Motor neuron (in vitro differentiated cells): ENCODE results near the gene PRB4. TPM values are rescaled to one million over a fixed set of nuclear protein-coding genes. Genes with fewer than 3 reads are reported as not detected.
"Not testable (repeated sequence)": the region's sequence is repeated elsewhere in the genome, so short reads cannot be mapped to it uniquely, and the experiment has no call there.

ENCODE experiments used
- ATAC-seq, 8 experiments: fragments of 200-7000 bp; cut with Tn5 transposase; replicated peaks in 6 of 8; 2 replicates each; pipeline ENCODE4 v1.8.0; 2021; ENCODE audit warnings: mild to moderate bottlenecking in 8 of 8, moderate library complexity in 8 of 8
- H3K27ac ChIP-seq, 2 donors: fragments of 250-450 bp; sonication (Bioruptor Pico); 2 replicates each; pipeline ENCODE4 v1.9.0; 2021; ENCODE audit warnings: antibody characterized with exemption in 2 of 2, mild to moderate bottlenecking in 2 of 2, moderate library complexity in 1 of 2
- H3K4me1 ChIP-seq, 2 donors: fragments of 250-450 bp; sonication (Bioruptor Pico); replicated peaks in 1 of 2; 2 replicates each; pipeline ENCODE4 v1.6.1; 2021; ENCODE audit warnings: antibody characterized with exemption in 2 of 2, mild to moderate bottlenecking in 2 of 2, moderate library complexity in 1 of 2
- H3K4me3 ChIP-seq, 5 donors: fragments of 250-450 bp; sonication (Bioruptor Pico); 2 replicates each; pipeline ENCODE4 v1.9.0; 2021; ENCODE audit warnings: antibody characterized with exemption in 5 of 5, mild to moderate bottlenecking in 5 of 5, moderate library complexity in 4 of 5
- WGBS, 10 experiments: fragments of 450-650 bp; shearing (Covaris generic); methylation state at CpG; one replicate each; pipeline ENCODE4 v1.0.0; 2022; 5-methylcytosine and 5-hydroxymethylcytosine counted together
- in situ Hi-C, 9 experiments: fragments of 400-800 bp; cut with MboI; loops; one replicate each; pipeline ENCODE4 v1.15.0; 2021; ENCODE audit warnings: low sequenced_read_pairs in 9 of 9, low pct_unique_long_range_greater_than_20kb in 2 of 9; ENCODE audit not compliant: unreplicated experiment in 9 of 9
- total RNA-seq, 8 experiments: library from RNA; unstranded; fragments of 300-600 nt; gene quantifications; 2 replicates each; pipeline versions ENCODE4 v1.2.3 to v1.2.4, GENCODE V29; 2022

The PRB4 gene
- 10 to 100 TPM in 1 of 8 experiments, 1 to 10 TPM in 1, under 1 TPM in 2, not detected in 4; 0.54 to 15.8 (median 1.0) TPM for total RNA-seq

DNA sequence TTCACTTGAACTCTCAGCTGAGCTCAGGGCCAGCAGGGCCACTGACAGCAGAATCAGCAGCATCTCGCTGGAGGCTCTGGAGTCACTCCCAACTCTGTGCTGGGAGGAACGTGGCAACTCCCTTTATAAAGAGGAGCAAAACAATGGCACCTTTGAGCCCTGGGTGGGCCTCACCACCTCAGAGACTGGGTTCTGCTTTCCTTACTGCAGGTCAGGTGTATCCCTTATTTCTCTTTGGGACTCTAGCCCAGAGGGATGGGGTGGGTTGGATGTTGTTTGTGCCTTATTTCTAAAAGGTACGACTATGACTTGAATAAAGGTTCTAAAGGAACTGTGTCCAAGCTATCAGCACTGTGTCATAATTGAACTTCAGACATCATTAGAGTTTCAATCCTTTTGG lies at the start of gene PRB4:
Gene PRB4 (minus strand): TSS at position 101 of the 400 bp plus-strand sequence. CDS start 38 bp downstream, at position 63.
- H3K27ac ChIP-seq, result no peak within 1 kb of the TSS
- no peak within 1 kb of the TSS for H3K4me3 ChIP-seq
- no peak for ATAC-seq
- whole genome bisulfite sequencing, 10 experiments, result 0 to 80% (median 37%) methylated on average over 1 to 3 of the region's 3 CpGs; no CpG with 5 or more reads in 2 of the 10 experiments
- H3K4me1 ChIP-seq, result no peaks in the 10 kb centered on the region
- in situ Hi-C loops, result no loop called here

DNA sequence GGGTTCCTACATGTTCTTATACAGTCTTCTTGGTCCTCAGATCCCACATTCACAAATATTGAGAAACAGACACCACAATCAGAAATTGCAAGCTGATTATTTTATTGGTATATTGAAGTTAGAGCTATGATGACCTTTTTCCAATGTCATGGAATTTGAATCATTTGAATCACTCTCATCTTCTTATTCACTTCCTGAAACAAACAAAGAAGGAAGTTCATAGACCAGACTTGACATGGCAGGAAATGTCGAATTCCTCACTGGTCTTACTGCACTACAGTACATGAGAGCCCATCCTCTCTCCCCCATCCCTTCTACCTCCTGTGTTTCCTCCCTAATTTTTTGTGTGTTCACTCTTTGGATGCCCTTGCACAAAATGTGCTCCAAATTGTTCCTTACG lies 41.5 kb upstream of the PRB4 start:
- ATAC-seq, H3K4me1 ChIP-seq, in situ Hi-C loops, H3K27ac ChIP-seq, H3K4me3 ChIP-seq: not testable (repeated sequence)
- no CpG with 5 or more reads among the region's 2 CpGs for WGBS, 10 experiments

DNA sequence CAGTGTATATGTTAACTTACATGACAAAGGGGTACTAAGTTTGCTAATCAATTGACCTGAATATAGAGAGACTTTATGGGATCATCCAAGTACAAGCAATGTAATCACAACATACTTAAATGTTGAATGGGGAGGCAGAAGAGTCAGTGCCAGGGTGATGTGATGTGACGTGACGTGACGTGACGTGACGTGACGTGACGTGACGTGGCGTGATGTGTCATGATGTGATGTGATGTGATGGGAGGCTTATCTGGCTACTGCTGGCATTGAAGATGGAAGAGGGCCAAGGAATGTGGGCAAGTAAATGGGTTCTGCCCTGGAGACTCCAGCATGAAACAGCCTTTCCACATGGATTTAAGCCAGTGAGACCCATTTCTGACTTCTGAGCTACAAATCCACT lies 38.2 kb upstream of the PRB4 start:
- H3K4me3 ChIP-seq, result no peak overlapping the region
- in situ Hi-C loops, result loop anchor here in 1 of 9 experiments (25.0 kb wide), 1 partner anchor 111 kb away; no protein-coding TSS in a partner anchor
- no peaks in the 10 kb centered on the region for H3K4me1 ChIP-seq
- no peak overlapping the region for H3K27ac ChIP-seq
- ATAC-seq, result no peak
- whole genome bisulfite sequencing, 10 experiments, result 80 to 98% (median 85%) methylated on average over 1 to 6 of the region's 9 CpGs; no CpG with 5 or more reads in 7 of the 10 experiments

DNA sequence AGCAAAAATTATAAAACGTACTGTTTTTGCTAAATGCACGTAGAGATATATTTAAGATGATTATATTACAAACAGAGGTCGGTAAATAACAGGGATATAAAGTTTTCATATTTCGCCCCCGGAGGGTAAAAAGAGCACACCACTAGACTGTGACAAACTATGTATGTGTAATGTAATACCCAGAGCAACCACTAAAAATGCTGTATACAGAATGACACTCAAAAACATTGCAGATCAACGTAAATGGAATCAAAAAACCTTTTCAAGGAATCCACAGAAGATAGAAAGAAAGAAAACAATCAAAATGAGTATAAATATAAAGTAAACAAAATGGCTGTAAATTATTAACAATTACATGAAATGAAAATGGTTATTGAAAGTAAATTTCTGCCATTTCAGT lies 37.6 kb upstream of the PRB4 start:
- Histone ChIP-seq H3K4me3 (no peak overlapping the region), H3K27ac (no peak overlapping the region), H3K4me1 (no peaks in the 10 kb centered on the region)
- ATAC-seq, result peak in 2 of 8 experiments; percentile 35 to 36
- 41 to 96% (median 75%) methylated on average over 4 to 6 of the region's 6 CpGs for WGBS, 10 experiments
- in situ Hi-C loops, result loop anchor here in 1 of 9 experiments (25.0 kb wide), 1 partner anchor 111 kb away; no protein-coding TSS in a partner anchor

DNA sequence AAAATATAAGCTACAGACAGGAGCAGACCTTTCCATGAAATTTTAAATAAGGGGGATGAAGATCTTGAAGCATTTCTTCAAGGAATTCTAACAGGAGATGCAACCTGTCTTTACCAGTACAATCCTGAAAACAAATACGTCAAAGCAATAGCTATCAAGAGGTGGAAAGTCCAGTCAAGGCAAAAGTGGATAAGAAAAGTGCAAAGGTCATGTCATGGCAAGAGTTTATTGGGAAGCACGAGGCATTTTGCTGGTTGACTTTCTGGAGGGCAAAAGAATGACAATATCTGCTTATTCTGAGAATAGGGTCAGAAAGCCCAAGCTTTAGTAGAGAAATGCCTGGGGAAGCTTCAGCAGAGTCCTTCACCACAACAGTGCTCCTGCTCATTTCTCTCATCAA lies 34.3 kb upstream of the PRB4 start:
- in situ Hi-C loops, result loop anchor here in 1 of 9 experiments (25.0 kb wide), 1 partner anchor 107 kb away; no protein-coding TSS in a partner anchor
- Histone ChIP-seq H3K4me3 (no peak overlapping the region), H3K27ac (no peak overlapping the region), H3K4me1 (no peaks in the 10 kb centered on the region)
- 11 to 100% (median 69%) methylated on average over 1 to 2 of the region's 2 CpGs; no CpG with 5 or more reads in 2 of the 10 experiments for WGBS, 10 experiments
- no peak for ATAC-seq

DNA sequence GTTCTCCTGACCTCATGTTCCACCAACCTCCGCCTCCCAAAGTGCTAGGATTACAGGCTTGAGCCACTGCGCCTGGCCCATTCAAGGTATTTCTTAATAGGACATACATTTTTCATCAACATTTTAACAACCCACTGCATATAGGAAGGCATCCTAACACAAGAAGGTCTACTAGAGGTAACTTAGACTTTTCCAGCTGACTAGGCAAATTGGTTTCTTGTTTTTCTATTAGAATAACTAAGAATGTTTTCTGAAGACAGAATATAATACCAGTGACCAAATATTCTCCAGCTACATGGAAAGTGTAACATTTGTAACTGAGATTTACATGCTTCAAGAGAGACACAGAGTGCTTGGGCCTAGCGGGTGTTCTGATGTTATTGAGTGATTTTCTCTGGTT lies 14.2 kb upstream of the PRB4 start:
- Histone ChIP-seq H3K4me3 (no peak overlapping the region), H3K27ac (no peak overlapping the region)
- 75 to 100% (median 84%) methylated on average over 1 to 3 of the region's 3 CpGs; no CpG with 5 or more reads in 1 of the 10 experiments for WGBS, 10 experiments

DNA sequence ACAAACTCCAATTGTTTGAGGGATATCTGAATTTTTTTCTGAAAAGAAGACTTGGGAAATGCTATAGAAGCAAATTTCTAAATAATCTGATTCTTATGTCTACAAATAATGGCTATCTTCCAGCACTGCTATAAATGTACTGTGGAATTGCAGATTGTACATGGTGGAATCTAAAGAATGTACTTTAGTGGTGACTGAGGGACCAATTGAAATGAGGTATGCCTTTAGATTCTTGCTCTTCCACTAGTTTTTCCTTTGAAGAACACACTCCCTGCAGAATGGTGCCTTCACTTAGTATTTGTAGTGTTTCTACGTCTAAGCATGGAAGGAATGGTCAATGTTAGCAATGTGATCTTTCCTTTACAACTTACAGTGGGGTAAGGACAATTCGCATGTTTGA lies 11.7 kb upstream of the PRB4 start:
- H3K4me1 ChIP-seq, result no peaks in the 10 kb centered on the region
- in situ Hi-C loops, result no loop called here
- WGBS, 10 experiments, result 17 to 100% (median 70%) methylated on average over 1 to 2 of the region's 2 CpGs; no CpG with 5 or more reads in 1 of the 10 experiments
- peak in 1 of 8 experiments; percentile 40 for ATAC-seq
- no peak overlapping the region for H3K4me3 ChIP-seq
- no peak overlapping the region for H3K27ac ChIP-seq

More for the DNA sequence above, 14.2 kb upstream of the PRB4 start:
- in situ Hi-C loops, result no loop called here
- H3K4me1 ChIP-seq, result no peaks in the 10 kb centered on the region
- ATAC-seq, result no peak

DNA sequence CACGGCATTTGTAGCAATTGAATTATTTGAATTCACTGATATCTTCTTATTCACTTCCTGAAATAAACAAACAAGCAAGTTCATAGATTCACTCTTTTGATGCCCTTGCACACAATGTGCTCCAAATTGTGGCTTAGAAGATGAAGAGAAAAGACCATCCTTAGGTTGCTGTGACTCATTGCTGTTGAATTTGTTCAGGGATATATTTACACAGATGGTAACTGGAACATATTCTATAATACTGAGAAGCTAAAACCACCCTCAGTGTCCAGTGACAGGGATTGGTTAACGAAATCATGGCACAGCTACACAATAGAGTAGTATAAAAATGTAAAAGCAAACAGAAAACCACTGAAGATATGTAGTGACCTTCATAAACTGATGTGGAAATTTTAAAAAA lies 3.1 kb downstream of the PRB4 start:
- H3K4me1 ChIP-seq, result no peaks in the 10 kb centered on the region
- 14 to 81% (median 67%) methylated on average over 1 to 2 of the region's 2 CpGs; no CpG with 5 or more reads in 1 of the 10 experiments for WGBS, 10 experiments
- in situ Hi-C loops, result no loop called here
- H3K4me3 ChIP-seq, result no peak overlapping the region
- no peak for ATAC-seq
- no peak overlapping the region for H3K27ac ChIP-seq

DNA sequence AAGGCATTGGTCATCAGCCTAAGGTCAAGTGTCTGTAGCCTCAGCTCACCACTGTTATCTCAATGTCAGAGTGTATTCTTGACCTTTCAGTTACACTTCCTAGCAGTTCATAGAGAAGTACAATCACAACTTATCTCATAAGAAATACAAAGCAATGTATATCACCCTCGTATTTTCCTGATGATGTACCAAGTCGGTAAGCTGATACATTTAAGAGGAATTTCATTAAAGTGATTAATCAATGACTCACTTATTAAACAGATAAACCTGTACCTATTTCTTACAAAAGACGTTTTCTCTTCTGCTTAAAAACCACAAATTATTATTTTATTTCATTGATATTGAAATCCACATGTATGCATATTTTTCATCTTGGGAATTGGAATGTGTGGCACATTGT lies 36.8 kb downstream of the PRB4 start:
- WGBS, 10 experiments, result 17 to 81% (median 61%) methylated on average over 1 to 3 of the region's 3 CpGs; no CpG with 5 or more reads in 1 of the 10 experiments
- Histone ChIP-seq H3K27ac (no peak overlapping the region), H3K4me3 (no peak overlapping the region), H3K4me1 (no peaks in the 10 kb centered on the region)
- in situ Hi-C loops, result no loop called here
- ATAC-seq, result no peak

DNA sequence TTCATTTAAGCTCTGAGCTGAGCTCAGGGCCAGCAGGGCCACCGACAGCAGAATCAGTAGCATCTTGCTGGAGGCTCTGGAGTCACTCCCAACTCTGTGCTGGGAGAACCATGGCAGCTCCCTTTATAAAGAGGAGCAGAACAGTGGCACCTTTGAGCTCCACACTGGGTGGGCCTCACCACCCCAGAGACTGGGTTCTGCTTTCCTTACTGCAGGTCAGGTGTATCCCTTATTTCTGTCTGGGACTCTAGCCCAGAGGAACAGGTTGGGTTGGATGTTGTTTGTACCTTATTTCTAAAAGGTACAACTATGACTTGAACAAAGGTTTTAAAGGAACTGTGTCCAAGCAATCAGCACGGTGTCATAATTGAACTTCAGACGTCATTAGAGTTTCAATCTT lies 40.6 kb downstream of the PRB4 start, which contains the start of gene PRB3:
Gene PRB3 (minus strand): TSS at position 101 of the 400 bp plus-strand sequence. CDS start 38 bp downstream, at position 63.
- Histone ChIP-seq H3K4me1 (no peaks in the 10 kb centered on the region), H3K4me3 (no peak within 1 kb of the TSS), H3K27ac (no peak within 1 kb of the TSS)
- ATAC-seq, result no peak
- in situ Hi-C loops, result no loop called here
- 33 to 80% (median 65%) methylated on average over 1 to 3 of the region's 3 CpGs; no CpG with 5 or more reads in 1 of the 10 experiments for WGBS, 10 experiments

DNA sequence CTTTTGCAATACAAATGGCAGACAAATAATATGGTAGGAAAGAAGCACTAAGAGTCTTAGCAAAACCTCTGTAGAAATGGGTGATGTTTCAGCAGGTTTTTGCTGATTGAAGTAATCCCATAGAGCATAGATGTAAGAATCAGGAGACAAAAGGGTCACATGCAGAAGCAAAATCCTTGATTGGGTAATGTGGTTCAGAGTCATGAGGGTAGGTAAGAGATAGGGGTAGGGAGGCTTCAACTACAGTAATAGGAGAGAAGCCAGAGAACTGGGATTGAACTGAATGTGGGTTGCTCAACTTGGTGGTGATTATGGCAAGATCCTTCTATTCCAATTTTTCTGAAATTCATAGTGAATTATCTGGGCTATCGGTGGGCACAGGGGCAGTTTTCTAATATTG lies 45.7 kb downstream of the PRB4 start:
- ATAC-seq, result no peak
- WGBS, 10 experiments, result 0 to 100% (median 83%) methylated on average over 1 of the region's 1 CpG; no CpG with 5 or more reads in 5 of the 10 experiments
- Histone ChIP-seq H3K4me1 (no peaks in the 10 kb centered on the region), H3K4me3 (no peak overlapping the region), H3K27ac (no peak overlapping the region)
- in situ Hi-C loops, result no loop called here
